HEK293T (cell line): ENCODE results near the gene TMEM161A.

Experiments
- BHLHE40 ChIP-seq: fragments of 450-650 bp; IDR thresholded peaks from 2 replicates; pipeline ENCODE4 v1.6.1; 2016; ENCODE audit warnings: mild to moderate bottlenecking, moderate library complexity, borderline replicate concordance
- CTBP1 ChIP-seq: fragments of 450-650 bp; IDR thresholded peaks from 2 replicates; pipeline ENCODE4 v1.6.1; 2016; ENCODE audit warnings: borderline replicate concordance
- FOXK2 ChIP-seq: fragments of 450-650 bp; IDR thresholded peaks from 2 replicates; pipeline ENCODE4 v1.6.1; 2016; ENCODE audit warnings: mild to moderate bottlenecking
- FOXM1 ChIP-seq: fragments of 450-650 bp; IDR thresholded peaks from 2 replicates; pipeline ENCODE4 v1.6.1; 2017; ENCODE audit warnings: mild to moderate bottlenecking, borderline replicate concordance
- LEF1 ChIP-seq: fragments of 450-650 bp; IDR thresholded peaks from 2 replicates; pipeline ENCODE4 v1.6.1; 2017; ENCODE audit warnings: mild to moderate bottlenecking, borderline replicate concordance
- NFRKB ChIP-seq: fragments of 450-650 bp; IDR thresholded peaks from 2 replicates; pipeline ENCODE4 v1.6.1; 2016; ENCODE audit warnings: mild to moderate bottlenecking, moderate library complexity
- SP1 ChIP-seq: fragments of 450-650 bp; IDR thresholded peaks from 2 replicates; pipeline ENCODE4 v1.6.1; 2017
- SUZ12 ChIP-seq: fragments of 450-650 bp; IDR thresholded peaks from 2 replicates; pipeline ENCODE4 v1.6.1; 2016; ENCODE audit warnings: mild to moderate bottlenecking
- TARDBP ChIP-seq: fragments of 450-650 bp; IDR thresholded peaks from 2 replicates; pipeline ENCODE4 v1.6.1; 2016

- TF ChIP-seq BHLHE40, result no peak
- no peak for TF ChIP-seq SP1
- no peak for TF ChIP-seq TARDBP
- no peak for TF ChIP-seq NFRKB
- TF ChIP-seq CTBP1, result no peak
- TF ChIP-seq FOXM1, result no peak
- TF ChIP-seq SUZ12, result no peak
- TF ChIP-seq LEF1, result no peak
- no peak for TF ChIP-seq FOXK2
Measured at GRCh38 chr19:19176950-19177349, 38.7 kb upstream of the TMEM161A start.
